ENCODE measurements around the gene ROCK2.

GRCh38 chr2:11286323-11286722 is 58.1 kb downstream of the ROCK2 start:
- no peak for TF ChIP-seq CTCF (IDR thresholded peaks at IDR 0.05 in 4 of 5, conservative IDR thresholded peaks at IDR 0.05 in 1 of 5)
- no peak for TF ChIP-seq POLR2A (IDR thresholded peaks at IDR 0.05)
